Neural cell (in vitro differentiated cells): ENCODE measurements around the gene DUS1L. TPM values are rescaled to one million over a fixed set of nuclear protein-coding genes. Genes with fewer than 3 reads are reported as not detected.

Experiments
- H2AFZ ChIP-seq: fragments of 200-600, 300-800 bp; sonication (generic), shearing (Covaris generic); 2 replicates; pipeline ENCODE4 v1.6.0; 2014; ENCODE audit warnings: low read depth, mild to moderate bottlenecking, antibody characterized with exemption, low read length, moderate library complexity
- H3F3A ChIP-seq: fragments of 200-600 bp; shearing (Covaris generic); 2 replicates; pipeline ENCODE4 v1.6.1; 2016; ENCODE audit warnings: mild to moderate bottlenecking, moderate library complexity, mixed read lengths, antibody characterized with exemption, low read length; ENCODE audit not compliant: insufficient read depth, poor library complexity, severe bottlenecking
- H3K27ac ChIP-seq: fragments of 200-600, 300-800 bp; sonication (generic), shearing (Covaris generic); 2 replicates; pipeline ENCODE4 v1.5.1; 2014; ENCODE audit warnings: mild to moderate bottlenecking, low read length, moderate library complexity
- H3K27me3 ChIP-seq: fragments of 300-800, 200-600 bp; sonication (generic), shearing (Covaris generic); 2 replicates; pipeline ENCODE4 v1.6.0; 2014; ENCODE audit warnings: mild to moderate bottlenecking, low read depth, low read length, moderate library complexity; ENCODE audit not compliant: insufficient read depth
- H3K36me3 ChIP-seq: fragments of 300-800, 200-600 bp; sonication (generic), shearing (Covaris generic); 2 replicates; pipeline ENCODE4 v1.5.1; 2014; ENCODE audit warnings: mild to moderate bottlenecking, antibody characterized with exemption, low read length, moderate library complexity; ENCODE audit not compliant: insufficient read depth
- H3K4me2 ChIP-seq: fragments of 300-800, 200-600 bp; sonication (generic), shearing (Covaris generic); 2 replicates; pipeline ENCODE4 v1.6.0; 2014; ENCODE audit warnings: mild to moderate bottlenecking, low read length
- H3K4me3 ChIP-seq: fragments of 300-800, 200-600 bp; sonication (generic), shearing (Covaris generic); 2 replicates; pipeline ENCODE4 v1.5.1; 2014; ENCODE audit warnings: mild to moderate bottlenecking, low read length, moderate library complexity
- H3K79me2 ChIP-seq: fragments of 200-600 bp; shearing (Covaris generic); replicated peaks from 2 replicates; pipeline ENCODE4 v1.6.0; 2014; ENCODE audit warnings: mild to moderate bottlenecking, low read length, moderate library complexity; ENCODE audit not compliant: insufficient read depth
- H3K9ac ChIP-seq: fragments of 300-800, 200-600 bp; sonication (generic), shearing (Covaris generic); 2 replicates; pipeline ENCODE4 v1.6.1; 2016; ENCODE audit warnings: mild to moderate bottlenecking, low read length, mixed read lengths
- H3K9me2 ChIP-seq: fragments of 200-600 bp; shearing (Covaris generic); 2 replicates; pipeline ENCODE4 v1.6.1; 2016; ENCODE audit warnings: mild to moderate bottlenecking, low read length, mixed read lengths; ENCODE audit not compliant: insufficient read depth
- H3K9me3 ChIP-seq: fragments of 200-600, 300-800 bp; sonication (generic), shearing (Covaris generic); 2 replicates; pipeline ENCODE4 v1.6.1; 2016; ENCODE audit warnings: mild to moderate bottlenecking, mixed run types, low read length, moderate library complexity, mixed read lengths
- H4K20me1 ChIP-seq: fragments of 200-600 bp; shearing (Covaris generic); 2 replicates; pipeline ENCODE4 v1.6.1; 2016; ENCODE audit warnings: mild to moderate bottlenecking, mixed run types; ENCODE audit not compliant: insufficient read depth
- EP300 ChIP-seq: fragments of 450-650 bp; conservative IDR thresholded peaks from 2 replicates; pipeline ENCODE4 v1.6.1; 2014; ENCODE audit warnings: antibody characterized with exemption, mild to moderate bottlenecking, moderate library complexity; ENCODE audit not compliant: poor library complexity, severe bottlenecking
- EZH2 ChIP-seq: fragments of 200-600, 300-800 bp; shearing (Covaris generic), sonication (generic); IDR thresholded peaks from 2 replicates; pipeline ENCODE4 v1.6.1; 2014; ENCODE audit warnings: antibody characterized with exemption, low read length, borderline replicate concordance, mild to moderate bottlenecking; ENCODE audit not compliant: insufficient read depth, poor library complexity, severe bottlenecking
- MXI1 ChIP-seq: fragments of 450-650 bp; conservative IDR thresholded peaks from 2 replicates; pipeline ENCODE4 v1.6.1; 2014; ENCODE audit warnings: antibody characterized with exemption, mild to moderate bottlenecking; ENCODE audit not compliant: poor library complexity, severe bottlenecking
- POLR2AphosphoS5 ChIP-seq: IDR thresholded peaks from 2 replicates; pipeline ENCODE4 v1.6.1; 2012
- RAD21 ChIP-seq: fragments of 450-650 bp; conservative IDR thresholded peaks from 2 replicates; pipeline ENCODE4 v1.6.1; 2014; ENCODE audit warnings: antibody characterized with exemption, mild to moderate bottlenecking, moderate library complexity
- SMC3 ChIP-seq: fragments of 450-650 bp; conservative IDR thresholded peaks from 2 replicates; pipeline ENCODE4 v1.6.1; 2014; ENCODE audit warnings: antibody characterized with exemption, mild to moderate bottlenecking, moderate library complexity; ENCODE audit not compliant: poor library complexity
- TAF1 ChIP-seq: IDR thresholded peaks from 2 replicates; pipeline ENCODE4 v1.6.1; 2012; ENCODE audit warnings: low read depth
- polyA plus RNA-seq: library from polyadenylated mRNA; depleted of rRNA; stranded (reverse); fragments of >200 nt; gene quantifications from 2 replicates; pipeline ENCODE4 v1.2.3, GENCODE V29; 2014
- TF ChIP-seq, protein P1 (sequence below): fragments of 450-650 bp; IDR thresholded peaks from 2 replicates; pipeline ENCODE4 v1.5.1; 2014; ENCODE audit warnings: antibody characterized with exemption, mild to moderate bottlenecking, moderate library complexity; ENCODE audit not compliant: poor library complexity, severe bottlenecking
- TF ChIP-seq, protein P2 (sequence below): IDR thresholded peaks from 2 replicates; pipeline ENCODE4 v1.6.1; 2012; ENCODE audit warnings: borderline replicate concordance

The DUS1L gene
- polyA plus RNA-seq, 1 donor from 2014 or later = 100 TPM

DNA sequence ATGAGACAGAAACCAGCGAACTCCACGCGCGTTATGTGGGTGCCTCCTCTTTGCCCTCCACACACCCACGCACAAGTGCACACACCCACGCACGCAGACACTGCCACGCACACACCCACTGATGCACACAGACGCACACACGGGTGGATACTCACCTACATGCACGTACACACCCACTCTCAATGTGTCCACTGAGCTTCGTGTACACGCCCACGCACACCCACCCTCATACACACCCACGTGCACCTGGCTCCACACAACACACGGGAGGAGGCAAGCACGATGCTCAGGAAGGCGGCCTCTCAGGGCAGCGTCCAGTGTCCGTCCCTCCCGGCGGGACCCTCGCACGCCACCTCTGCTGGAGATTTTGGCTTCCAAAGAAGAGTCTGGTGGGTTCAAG lies 18.2 kb downstream of the DUS1L start:
- Histone ChIP-seq H3K9me3 (no peaks in the 10 kb centered on the region), H3K79me2 (peaks cover 4% of the 10 kb centered on the region), H3K4me3 (no peak overlapping the region), H3F3A (no peaks in the 10 kb centered on the region), H2AFZ (no peak overlapping the region), H3K27ac (no peak overlapping the region), H3K4me2 (no peak overlapping the region), H4K20me1 (no peaks in the 10 kb centered on the region), H3K9ac (no peak overlapping the region), H3K27me3 (no peaks in the 10 kb centered on the region), H3K36me3 (no peaks in the 10 kb centered on the region), H3K9me2 (no peaks in the 10 kb centered on the region)
- TF ChIP-seq RAD21 (no peak), MXI1 (no peak), EZH2 (no peak), SMC3 (no peak), EP300 (no peak), POLR2AphosphoS5 (no peak), TAF1 (no peak)
- TF ChIP-seq, protein P1, sequence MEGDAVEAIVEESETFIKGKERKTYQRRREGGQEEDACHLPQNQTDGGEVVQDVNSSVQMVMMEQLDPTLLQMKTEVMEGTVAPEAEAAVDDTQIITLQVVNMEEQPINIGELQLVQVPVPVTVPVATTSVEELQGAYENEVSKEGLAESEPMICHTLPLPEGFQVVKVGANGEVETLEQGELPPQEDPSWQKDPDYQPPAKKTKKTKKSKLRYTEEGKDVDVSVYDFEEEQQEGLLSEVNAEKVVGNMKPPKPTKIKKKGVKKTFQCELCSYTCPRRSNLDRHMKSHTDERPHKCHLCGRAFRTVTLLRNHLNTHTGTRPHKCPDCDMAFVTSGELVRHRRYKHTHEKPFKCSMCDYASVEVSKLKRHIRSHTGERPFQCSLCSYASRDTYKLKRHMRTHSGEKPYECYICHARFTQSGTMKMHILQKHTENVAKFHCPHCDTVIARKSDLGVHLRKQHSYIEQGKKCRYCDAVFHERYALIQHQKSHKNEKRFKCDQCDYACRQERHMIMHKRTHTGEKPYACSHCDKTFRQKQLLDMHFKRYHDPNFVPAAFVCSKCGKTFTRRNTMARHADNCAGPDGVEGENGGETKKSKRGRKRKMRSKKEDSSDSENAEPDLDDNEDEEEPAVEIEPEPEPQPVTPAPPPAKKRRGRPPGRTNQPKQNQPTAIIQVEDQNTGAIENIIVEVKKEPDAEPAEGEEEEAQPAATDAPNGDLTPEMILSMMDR = no peak
- TF ChIP-seq, protein P2, sequence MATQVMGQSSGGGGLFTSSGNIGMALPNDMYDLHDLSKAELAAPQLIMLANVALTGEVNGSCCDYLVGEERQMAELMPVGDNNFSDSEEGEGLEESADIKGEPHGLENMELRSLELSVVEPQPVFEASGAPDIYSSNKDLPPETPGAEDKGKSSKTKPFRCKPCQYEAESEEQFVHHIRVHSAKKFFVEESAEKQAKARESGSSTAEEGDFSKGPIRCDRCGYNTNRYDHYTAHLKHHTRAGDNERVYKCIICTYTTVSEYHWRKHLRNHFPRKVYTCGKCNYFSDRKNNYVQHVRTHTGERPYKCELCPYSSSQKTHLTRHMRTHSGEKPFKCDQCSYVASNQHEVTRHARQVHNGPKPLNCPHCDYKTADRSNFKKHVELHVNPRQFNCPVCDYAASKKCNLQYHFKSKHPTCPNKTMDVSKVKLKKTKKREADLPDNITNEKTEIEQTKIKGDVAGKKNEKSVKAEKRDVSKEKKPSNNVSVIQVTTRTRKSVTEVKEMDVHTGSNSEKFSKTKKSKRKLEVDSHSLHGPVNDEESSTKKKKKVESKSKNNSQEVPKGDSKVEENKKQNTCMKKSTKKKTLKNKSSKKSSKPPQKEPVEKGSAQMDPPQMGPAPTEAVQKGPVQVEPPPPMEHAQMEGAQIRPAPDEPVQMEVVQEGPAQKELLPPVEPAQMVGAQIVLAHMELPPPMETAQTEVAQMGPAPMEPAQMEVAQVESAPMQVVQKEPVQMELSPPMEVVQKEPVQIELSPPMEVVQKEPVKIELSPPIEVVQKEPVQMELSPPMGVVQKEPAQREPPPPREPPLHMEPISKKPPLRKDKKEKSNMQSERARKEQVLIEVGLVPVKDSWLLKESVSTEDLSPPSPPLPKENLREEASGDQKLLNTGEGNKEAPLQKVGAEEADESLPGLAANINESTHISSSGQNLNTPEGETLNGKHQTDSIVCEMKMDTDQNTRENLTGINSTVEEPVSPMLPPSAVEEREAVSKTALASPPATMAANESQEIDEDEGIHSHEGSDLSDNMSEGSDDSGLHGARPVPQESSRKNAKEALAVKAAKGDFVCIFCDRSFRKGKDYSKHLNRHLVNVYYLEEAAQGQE = no peak

DNA sequence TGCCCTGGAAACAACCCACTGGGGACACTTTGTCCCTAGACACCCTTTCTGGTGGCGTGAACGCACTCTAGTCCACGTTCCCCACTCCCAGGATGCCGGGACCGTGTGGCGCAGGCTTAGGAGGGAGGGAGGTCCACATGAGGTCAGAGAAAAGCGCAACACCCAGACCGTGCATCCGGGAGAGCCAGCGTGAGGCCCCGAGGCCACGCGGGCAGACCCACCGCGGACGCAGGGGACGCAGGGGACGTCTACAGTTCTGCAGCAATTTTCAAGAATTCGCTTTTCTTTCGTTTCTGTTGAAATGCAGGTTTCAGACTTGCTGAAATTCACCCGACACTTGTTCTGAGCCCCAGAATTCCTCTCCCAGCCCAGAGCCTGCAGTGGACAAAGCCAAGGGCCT lies 18.7 kb downstream of the DUS1L start:
- Histone ChIP-seq H3K9me3 (no peaks in the 10 kb centered on the region), H3K4me3 (no peak overlapping the region), H3K79me2 (no peaks in the 10 kb centered on the region), H3K27ac (no peak overlapping the region), H3K9ac (no peak overlapping the region), H4K20me1 (no peaks in the 10 kb centered on the region), H3F3A (no peaks in the 10 kb centered on the region), H3K4me2 (no peak overlapping the region), H3K36me3 (no peaks in the 10 kb centered on the region), H3K27me3 (no peaks in the 10 kb centered on the region), H3K9me2 (no peaks in the 10 kb centered on the region), H2AFZ (no peak overlapping the region)
- TF ChIP-seq EP300 = no peak
- no peak for TF ChIP-seq TAF1
- TF ChIP-seq, protein P1 = no peak
- no peak for TF ChIP-seq RAD21
- no peak for TF ChIP-seq MXI1
- TF ChIP-seq, protein P2 = no peak
- TF ChIP-seq POLR2AphosphoS5 = no peak
